ENCODE measurements around the gene ASIC4.

- no peak for TF ChIP-seq CTCF (IDR thresholded peaks at IDR 0.05; ENCODE audit: insufficient read depth, low read length, poor library complexity, severe bottlenecking)
- no peak for TF ChIP-seq EZH2phosphoT487 (conservative IDR thresholded peaks at IDR 0.05; ENCODE audit: low read length)
Measured at GRCh38 chr2:219475278-219475677, 39.0 kb upstream of the ASIC4 start.
